ENCODE measurements around the gene DOCK4. TPM values are rescaled to one million over a fixed set of nuclear protein-coding genes. Genes with fewer than 3 reads are reported as not detected.

DOCK4 gene
- total RNA-seq, 1 donor from 2014 or later = 11.8 TPM

DNA sequence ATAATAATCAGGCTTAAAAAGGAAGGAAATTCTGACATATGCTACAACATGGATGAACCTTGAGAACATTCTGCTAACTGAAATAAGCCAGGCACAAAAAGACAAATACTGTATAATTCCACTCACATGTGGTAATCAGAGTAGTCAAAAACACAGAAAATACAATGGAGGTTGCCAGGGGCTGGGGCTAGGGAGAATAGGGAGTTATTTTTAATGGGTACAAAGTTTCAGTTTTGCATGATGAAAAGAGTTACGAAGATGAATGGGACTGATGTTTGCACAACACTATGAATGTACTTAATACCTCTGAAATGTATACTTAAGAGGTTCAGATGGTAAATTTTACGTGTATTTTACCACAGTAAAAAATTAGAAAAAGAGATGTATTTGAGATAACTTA lies 145.6 kb downstream of the DOCK4 start:
- ATAC-seq = no peak

GRCh38 chr7:112059675-112060074 lies 146.5 kb downstream of the DOCK4 start:
- ATAC-seq = no peak
- no peak for DNase-seq (ENCODE audit: low spot score)

More for the DNA sequence above, 145.6 kb downstream of the DOCK4 start:
- no peak for DNase-seq (ENCODE audit: low spot score)

DNA sequence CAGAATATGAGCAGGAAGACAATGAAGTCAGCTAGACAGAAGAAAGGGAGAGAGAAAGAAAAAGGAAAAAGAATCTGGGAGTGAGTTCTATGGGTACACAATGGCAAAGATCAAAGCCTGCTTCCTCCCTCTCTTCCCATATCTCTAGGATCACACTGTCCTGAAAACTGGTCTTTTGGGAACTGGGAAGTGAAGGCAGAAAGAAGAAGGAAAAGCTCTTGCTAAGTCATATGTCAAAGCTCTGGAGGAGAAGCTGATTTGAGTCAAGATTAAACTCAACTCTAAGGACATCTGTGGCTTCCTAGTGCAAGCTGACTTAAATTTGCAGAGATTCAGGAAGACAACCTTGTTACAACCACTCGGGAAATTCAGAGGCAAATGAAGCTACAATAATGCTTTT lies 147.5 kb downstream of the DOCK4 start:
- ATAC-seq (no peak), DNase-seq (ENCODE audit: low spot score) (no peak)

DNA sequence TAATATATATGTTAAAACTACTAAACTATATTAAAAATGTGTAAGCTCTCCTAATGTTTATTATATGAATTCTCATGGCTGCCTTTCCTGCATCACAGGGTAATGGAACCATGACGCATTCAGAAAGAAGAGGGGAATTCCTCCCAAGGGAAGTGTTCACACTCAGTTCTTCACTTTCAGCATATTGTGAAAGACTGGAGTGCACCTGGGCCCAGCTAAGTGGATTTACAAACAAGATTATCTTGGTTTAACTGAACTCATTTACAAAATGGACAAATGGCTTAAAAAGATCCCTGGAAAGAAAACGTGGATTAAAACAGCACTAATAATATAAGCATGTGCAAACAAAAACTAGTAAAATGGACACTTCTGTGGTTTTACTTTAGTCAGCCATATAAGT lies 149.8 kb downstream of the DOCK4 start:
- ATAC-seq (peak; percentile 53), DNase-seq (ENCODE audit: low spot score) (no peak)

GRCh38 chr7:112053737-112054069 lies 152.5 kb downstream of the DOCK4 start:
- ATAC-seq (no peak), DNase-seq (ENCODE audit: low spot score) (no peak)

DNA sequence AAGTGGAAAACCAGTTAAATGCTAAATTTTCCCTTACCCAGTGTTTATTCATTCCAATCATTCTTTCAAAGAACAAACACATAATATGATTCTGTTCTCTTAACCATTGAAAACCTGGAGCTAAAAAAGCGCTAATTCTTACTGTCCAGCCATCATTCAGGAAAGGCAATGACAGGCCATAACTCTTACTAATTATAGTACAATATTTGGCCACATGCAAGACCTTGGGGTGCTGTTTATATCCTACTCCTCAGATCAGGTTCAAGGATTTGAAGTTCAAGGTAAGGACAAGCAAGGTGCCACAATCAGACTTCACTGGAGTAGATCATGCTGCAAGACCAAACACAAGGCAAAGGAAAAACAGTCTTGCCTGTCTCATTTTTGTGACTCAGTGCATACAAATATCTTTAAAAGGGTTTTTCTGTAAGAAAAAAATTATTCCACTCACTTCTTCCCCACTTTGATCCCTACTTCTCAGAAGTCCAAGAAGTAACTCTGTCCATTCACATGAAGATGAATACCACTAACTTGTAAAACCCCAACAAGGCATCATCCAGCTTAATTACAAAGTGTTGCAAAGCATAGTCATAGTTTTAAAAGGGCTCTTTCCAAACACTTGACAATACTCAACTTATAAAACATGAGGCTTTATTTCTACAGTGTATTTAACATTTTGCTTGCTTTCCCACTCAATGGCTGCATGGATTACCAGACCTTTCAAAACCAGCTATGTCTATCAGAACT lies 153.0 kb downstream of the DOCK4 start:
- no peak for DNase-seq (ENCODE audit: low spot score)
- ATAC-seq = no peak

GRCh38 chr7:112052498-112052897 lies 153.7 kb downstream of the DOCK4 start:
- ATAC-seq (no peak), DNase-seq (ENCODE audit: low spot score) (no peak)

- ATAC-seq (peak; percentile 69), DNase-seq (ENCODE audit: low spot score) (no peak)
These were observed 155.8 kb downstream of the DOCK4 start for GRCh38 chr7:112050250-112050881.

- ATAC-seq = no peak
- DNase-seq (ENCODE audit: low spot score) = no peak
These were observed 156.5 kb downstream of the DOCK4 start for GRCh38 chr7:112049555-112050249.

DNA sequence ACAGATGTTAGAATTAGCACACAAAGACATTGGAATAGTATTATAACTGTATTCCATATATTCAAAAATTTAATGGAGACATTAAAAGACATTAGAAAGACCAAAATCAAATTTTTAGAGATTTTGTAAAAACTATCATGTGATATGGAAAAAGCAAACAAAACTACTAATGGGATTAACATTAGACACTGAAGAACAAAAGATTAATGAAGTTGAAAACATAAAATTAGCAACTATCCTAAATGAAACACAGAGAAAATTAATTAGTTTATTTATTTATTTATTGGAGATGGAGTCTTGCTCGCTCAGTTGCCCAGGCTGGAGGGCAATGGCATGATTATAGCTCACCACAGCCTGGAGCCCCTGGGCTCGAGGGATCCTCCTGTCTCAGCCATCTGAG lies 158.8 kb downstream of the DOCK4 start:
- DNase-seq (ENCODE audit: low spot score) = no peak
- no peak for ATAC-seq

GRCh38 chr7:112045222-112045621 lies 161.0 kb downstream of the DOCK4 start:
- ATAC-seq = no peak
- DNase-seq (ENCODE audit: low spot score) = no peak

DNA sequence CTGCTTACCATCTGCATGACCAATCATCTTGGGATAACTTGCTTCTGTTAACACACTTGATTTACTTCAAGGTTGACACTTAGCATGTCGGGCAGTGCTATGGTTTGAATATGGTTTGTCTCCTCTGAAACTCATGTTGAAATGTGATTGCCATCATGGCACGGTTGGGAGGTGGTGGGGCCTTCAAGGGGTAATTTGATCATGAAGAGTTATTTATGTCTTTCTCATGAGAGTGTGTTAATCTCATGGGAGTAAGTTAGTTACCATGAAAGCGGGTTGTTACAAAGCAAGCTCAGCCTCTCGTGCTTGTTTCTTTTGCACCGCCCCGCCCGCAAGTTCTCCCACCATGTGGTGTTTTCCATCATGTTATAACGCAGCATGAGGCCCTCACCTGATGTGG lies 163.6 kb downstream of the DOCK4 start:
- no peak for DNase-seq (ENCODE audit: low spot score)
- ATAC-seq = no peak

DNA sequence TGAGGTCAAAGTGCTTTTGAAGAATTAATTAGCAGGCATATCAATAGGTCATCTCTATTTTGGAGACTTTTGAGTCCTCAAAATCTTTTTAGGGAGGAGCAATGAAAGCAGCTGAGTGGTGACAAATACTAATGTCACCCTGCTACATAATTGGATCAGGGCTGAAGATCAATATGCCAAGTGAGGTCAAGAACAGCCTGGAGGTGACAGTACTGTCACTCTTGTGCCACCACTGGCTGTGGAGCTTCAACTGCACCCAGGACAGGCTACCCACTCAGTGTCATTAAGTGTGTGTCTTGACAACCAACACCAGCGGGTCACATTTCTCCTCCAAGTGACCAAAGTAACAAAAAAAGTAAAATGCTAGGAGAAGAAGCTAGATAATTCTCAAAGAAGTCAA lies 167.8 kb downstream of the DOCK4 start:
- DNase-seq (ENCODE audit: low spot score) (no peak), ATAC-seq (peak; percentile 65)

- DNase-seq (ENCODE audit: low spot score) (no peak), ATAC-seq (no peak)
These were observed 170.1 kb downstream of the DOCK4 start for GRCh38 chr7:112036071-112036470.

- ATAC-seq = peak; percentile 15
- no peak for DNase-seq (ENCODE audit: low spot score)
These were observed 174.5 kb downstream of the DOCK4 start for GRCh38 chr7:112031689-112032088.

- ATAC-seq (no peak), DNase-seq (ENCODE audit: low spot score) (no peak)
These were observed 180.6 kb downstream of the DOCK4 start for GRCh38 chr7:112025556-112025955.

DNA sequence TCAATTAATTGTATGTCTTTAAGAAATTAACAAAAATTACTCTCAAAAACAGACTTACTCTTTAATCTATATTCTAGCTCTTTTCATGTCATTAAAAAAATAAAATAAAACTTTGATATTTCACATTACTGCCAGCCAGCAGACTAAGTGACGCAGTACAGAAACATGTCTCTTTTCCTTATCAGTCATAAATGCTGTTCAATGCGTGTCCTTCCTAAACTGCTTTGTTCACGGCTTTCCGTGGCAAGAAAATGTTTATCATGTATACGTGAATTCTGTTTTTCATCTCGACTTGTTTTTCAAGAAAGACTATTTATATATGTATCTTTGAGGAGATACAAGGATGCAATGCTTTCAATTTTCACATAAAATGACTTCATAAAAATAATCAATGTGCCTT lies 182.4 kb downstream of the DOCK4 start:
- no peak for ATAC-seq
- no peak for DNase-seq (ENCODE audit: low spot score)

- DNase-seq (ENCODE audit: low spot score) (no peak), ATAC-seq (no peak)
These were observed 182.9 kb downstream of the DOCK4 start for GRCh38 chr7:112023282-112023681.

DNA sequence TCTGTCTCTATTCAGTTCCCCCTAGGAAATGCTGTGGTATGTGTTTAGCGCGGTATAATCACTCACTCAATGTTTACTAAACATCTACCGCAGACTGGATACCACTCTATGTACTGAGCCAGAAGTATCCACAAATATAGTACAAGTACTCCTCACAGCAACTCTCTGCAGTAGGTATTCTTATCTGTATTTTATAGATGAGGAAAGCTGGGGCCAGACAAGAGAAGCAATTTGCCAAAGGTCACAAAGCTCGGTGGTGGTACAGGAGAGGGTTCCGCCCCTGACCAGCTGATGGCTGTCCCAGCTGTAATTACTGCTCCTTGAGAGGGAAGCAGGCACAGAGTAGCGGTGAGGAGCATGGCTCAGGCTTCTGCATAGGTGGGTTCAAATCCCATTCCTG lies 184.1 kb downstream of the DOCK4 start:
- no peak for ATAC-seq
- DNase-seq (ENCODE audit: low spot score) = no peak

GRCh38 chr7:112021379-112022044 lies 184.7 kb downstream of the DOCK4 start:
- DNase-seq (ENCODE audit: low spot score) = no peak

DNA sequence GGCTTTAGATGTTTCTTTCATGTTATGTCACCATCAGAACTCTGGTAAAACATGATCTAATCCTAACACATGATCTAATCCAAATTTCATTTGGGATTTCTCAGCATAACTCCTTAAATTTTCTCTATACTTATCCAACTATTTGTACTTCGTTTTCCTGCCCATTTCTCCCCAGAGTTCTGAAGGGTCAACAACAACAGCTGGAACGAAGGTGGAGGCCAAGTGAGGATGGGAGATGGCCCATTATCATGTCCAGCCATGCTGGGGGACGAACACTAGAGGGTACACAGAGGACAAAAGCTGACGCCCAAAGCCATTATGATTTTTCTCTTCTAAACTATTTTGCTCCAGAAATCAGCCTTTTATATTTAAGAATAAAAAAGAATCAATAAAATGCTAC lies 185.4 kb downstream of the DOCK4 start:
- DNase-seq (ENCODE audit: low spot score) = no peak
- ATAC-seq = no peak

More at GRCh38 chr7:112021379-112022044, 184.7 kb downstream of the DOCK4 start:
- no peak for ATAC-seq

DNA sequence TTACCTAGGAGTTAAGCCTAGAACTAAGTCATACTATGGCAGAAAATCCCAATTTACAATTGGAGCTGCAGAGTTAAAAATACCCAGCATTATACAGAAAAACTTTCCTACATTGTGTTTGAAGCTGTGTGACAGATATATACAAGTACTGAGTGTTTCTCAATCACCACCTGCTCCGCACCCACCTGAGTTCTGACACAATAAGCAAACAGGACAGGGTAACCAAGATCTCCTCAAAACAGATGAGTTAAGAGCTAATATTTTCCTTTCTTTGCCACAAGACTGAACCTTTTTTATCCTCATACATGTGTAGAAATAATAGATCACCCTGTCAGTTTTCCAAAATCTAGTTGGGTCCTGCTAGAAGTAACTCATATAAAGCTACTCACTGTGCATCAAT lies 186.3 kb downstream of the DOCK4 start:
- DNase-seq (ENCODE audit: low spot score) (peak; percentile 63), ATAC-seq (peak; percentile 91)
